Astrocyte of the cerebellum (primary cell): ENCODE results near the gene TLK2.

Source experiments
- DNase-seq: peaks from one replicate; pipeline ENCODE4 v3.0.0-alpha.2; 2011; ENCODE audit warnings: low read depth
- H3K4me3 ChIP-seq: 2 replicates; pipeline ENCODE4 v1.5.1; 2011; ENCODE audit warnings: mild to moderate bottlenecking, low read depth, low read length, moderate library complexity
- in situ Hi-C: cut with HindIII; loops from 2 replicates; pipeline ENCODE4 v1.10.0; 2017; ENCODE audit warnings: low sequenced_read_pairs
- TF ChIP-seq, protein P1 (sequence below): IDR thresholded peaks from 2 replicates; pipeline ENCODE4 v1.5.1; 2012; ENCODE audit warnings: low read length, low read depth, moderate library complexity, mild to moderate bottlenecking; ENCODE audit errors: missing control alignments

The TLK2 gene

DNA sequence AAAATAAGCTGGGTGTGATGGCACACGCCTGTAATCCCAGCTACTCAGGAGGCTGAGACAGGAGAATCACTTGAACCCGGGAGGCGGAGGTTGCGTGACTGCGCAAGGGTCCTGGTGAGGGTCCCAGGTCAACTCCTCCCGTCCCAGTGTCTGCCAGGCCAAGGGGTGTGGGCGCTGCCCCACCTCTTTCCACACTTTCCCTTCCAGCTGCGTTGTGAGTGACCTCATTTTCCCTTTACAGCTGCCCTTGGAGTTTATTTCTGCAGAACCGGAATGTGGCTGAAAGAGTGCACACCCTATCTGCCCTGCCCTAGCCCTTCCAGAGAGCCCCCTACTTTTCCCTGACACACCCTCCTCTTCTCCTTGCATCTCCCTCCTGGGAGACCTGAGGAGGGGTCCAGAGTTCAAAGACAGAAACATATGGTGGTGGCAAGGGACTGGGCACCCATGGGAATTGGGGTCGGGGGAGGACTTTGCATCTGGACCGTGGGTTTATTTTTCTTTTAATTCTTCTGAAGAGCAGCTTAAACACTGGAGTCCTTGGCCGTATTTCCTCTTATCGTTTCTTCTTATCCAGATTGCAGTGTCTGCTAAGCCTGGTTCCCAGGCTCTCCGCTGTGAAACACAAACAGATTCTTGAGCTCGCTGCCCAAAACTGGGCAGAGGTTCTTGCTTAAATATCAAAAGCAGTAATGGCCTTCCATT lies 169.8 kb downstream of the TLK2 start:
- in situ Hi-C loops = no loop called here
- no peak for DNase-seq
- TF ChIP-seq, protein P1, sequence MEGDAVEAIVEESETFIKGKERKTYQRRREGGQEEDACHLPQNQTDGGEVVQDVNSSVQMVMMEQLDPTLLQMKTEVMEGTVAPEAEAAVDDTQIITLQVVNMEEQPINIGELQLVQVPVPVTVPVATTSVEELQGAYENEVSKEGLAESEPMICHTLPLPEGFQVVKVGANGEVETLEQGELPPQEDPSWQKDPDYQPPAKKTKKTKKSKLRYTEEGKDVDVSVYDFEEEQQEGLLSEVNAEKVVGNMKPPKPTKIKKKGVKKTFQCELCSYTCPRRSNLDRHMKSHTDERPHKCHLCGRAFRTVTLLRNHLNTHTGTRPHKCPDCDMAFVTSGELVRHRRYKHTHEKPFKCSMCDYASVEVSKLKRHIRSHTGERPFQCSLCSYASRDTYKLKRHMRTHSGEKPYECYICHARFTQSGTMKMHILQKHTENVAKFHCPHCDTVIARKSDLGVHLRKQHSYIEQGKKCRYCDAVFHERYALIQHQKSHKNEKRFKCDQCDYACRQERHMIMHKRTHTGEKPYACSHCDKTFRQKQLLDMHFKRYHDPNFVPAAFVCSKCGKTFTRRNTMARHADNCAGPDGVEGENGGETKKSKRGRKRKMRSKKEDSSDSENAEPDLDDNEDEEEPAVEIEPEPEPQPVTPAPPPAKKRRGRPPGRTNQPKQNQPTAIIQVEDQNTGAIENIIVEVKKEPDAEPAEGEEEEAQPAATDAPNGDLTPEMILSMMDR = no peak
- H3K4me3 ChIP-seq = no peak overlapping the region

DNA sequence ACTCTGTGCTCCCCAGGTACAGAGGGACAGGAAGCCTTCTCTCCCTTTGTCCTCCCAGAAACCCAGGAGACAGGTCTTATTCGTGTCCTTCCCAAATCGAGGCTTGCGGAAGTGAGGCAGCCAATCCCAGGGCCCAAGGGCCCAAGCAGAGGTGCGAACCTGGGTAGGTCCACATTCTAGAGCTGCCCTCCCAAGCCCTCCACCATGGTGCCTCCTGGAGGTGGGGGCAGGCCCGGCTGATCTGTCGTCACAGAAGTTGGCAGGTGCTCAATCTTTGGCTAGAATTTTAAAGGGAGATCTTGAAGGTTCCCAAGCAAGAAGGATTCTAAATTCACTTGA lies 170.3 kb downstream of the TLK2 start:
- TF ChIP-seq, protein P1 = no peak
- DNase-seq = no peak
- in situ Hi-C loops = no loop called here
- no peak overlapping the region for H3K4me3 ChIP-seq

DNA sequence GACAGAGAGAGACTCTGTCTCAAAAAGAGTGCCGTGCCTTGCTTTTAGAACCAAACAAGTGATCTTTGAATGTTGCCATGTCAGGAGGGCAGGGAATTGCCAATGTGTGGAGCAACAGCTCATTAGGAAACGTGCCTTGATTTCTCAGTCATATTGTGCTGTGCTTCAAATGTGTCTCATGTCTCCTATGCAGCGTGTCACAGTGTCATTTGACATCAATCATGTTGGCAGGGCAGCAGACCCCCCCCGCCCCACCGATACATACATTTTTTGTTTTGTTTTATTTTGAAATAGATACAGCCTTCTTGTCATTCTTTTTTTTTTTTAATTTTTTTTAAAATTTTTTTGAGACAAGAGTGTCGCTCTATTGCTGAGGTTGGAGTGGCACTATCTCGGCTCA lies 170.9 kb downstream of the TLK2 start:
- TF ChIP-seq, protein P1 = no peak
- DNase-seq = no peak
- in situ Hi-C loops = no loop called here
- no peak overlapping the region for H3K4me3 ChIP-seq

GRCh38 chr17:62650587-62650986 lies 172.0 kb downstream of the TLK2 start:
- in situ Hi-C loops = no loop called here
- no peak for DNase-seq
- TF ChIP-seq, protein P1 = no peak
- no peak overlapping the region for H3K4me3 ChIP-seq

- TF ChIP-seq, protein P1 = no peak
- no peak for DNase-seq
- in situ Hi-C loops = no loop called here
- H3K4me3 ChIP-seq = peak overlapping the region; percentile 22
Measured at GRCh38 chr17:62652251-62653001, 173.8 kb downstream of the TLK2 start.

DNA sequence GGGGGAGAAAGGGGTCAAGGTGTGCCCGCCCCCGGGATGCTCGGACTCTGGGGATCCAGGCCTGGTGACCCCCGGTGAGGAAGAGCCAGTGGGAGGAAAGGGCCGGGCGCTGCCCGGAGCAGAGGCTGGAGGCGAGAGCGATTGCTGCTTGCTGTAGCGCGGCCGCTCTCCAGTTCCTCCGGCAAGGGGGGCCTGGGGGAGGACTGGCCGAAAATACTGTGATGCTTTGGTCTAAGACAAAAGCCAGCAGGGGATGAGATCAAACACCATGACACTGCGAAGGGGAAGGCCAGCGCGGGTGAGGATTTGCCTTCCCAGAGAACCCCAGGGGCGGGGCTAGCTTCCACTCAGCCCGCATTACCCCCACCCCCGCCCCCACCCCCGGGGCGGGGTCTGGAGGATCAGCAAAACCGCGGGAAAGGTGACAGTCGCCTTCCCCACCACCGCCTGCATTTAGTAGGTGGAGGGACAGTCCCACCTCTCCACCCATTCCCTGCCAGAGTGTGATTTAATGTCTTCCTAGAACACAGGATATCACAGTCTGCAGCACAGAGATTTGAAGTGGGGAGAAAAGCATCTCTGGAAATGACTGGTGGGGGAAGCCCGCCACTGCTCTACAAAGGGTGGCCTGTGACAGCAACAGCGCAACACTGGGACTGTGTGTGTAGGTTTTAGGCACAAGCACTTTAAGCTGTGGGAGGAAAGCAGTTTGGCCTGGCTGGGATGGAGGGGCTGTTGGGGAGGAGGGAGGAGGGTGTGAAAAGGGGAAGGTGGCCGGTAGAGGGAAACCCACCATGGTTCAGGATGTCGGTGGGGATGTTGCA lies 174.6 kb downstream of the TLK2 start:
- TF ChIP-seq, protein P1 = no peak
- peak overlapping the region; percentile 22 for H3K4me3 ChIP-seq
- in situ Hi-C loops = no loop called here
- DNase-seq = no peak
